Measurements from ENCODE around the gene ADAMTS12. TPM values are rescaled to one million over a fixed set of nuclear protein-coding genes. Genes with fewer than 3 reads are reported as not detected.

The ADAMTS12 gene
- total RNA-seq, 1 experiment from 2014 or later = 1.2 TPM

GRCh38 chr5:33635582-33635981, 256.2 kb downstream of the ADAMTS12 start:
- no TSS peak for BruUV-seq (replicated peaks)
- Mint-ChIP-seq H3K27ac (ENCODE audit: unreplicated experiment) (no peak overlapping the region), H3K4me1 (ENCODE audit: low read depth, unreplicated experiment) (no peaks in the 10 kb centered on the region), H3K9me3 (ENCODE audit: low read depth, unreplicated experiment) (peaks cover 2% of the 10 kb centered on the region), H3K36me3 (ENCODE audit: insufficient read depth, unreplicated experiment) (no peaks in the 10 kb centered on the region), H3K27me3 (ENCODE audit: unreplicated experiment) (no peaks in the 10 kb centered on the region), H3K4me3 (ENCODE audit: low read depth, unreplicated experiment) (no peak overlapping the region)
- no peak for TF ChIP-seq CTCF (IDR thresholded peaks at IDR 0.05; ENCODE audit: unreplicated experiment)
- intact Hi-C loops (cut with micrococcal nuclease; ENCODE audit: unreplicated experiment) = no loop called here
- CTCF ChIA-PET = no interaction called here
- DNase-seq = no peak

- no peak overlapping the region for H3K4me3 Mint-ChIP-seq (ENCODE audit: low read depth, unreplicated experiment)
- H3K27ac Mint-ChIP-seq (ENCODE audit: unreplicated experiment) = no peak overlapping the region
- H3K9me3 Mint-ChIP-seq (ENCODE audit: low read depth, unreplicated experiment) = peaks cover 2% of the 10 kb centered on the region
- intact Hi-C loops (cut with micrococcal nuclease; ENCODE audit: unreplicated experiment) = no loop called here
- no peak for TF ChIP-seq CTCF (IDR thresholded peaks at IDR 0.05; ENCODE audit: unreplicated experiment)
- no TSS peak for BruUV-seq (replicated peaks)
- CTCF ChIA-PET = no interaction called here
- no peaks in the 10 kb centered on the region for H3K36me3 Mint-ChIP-seq (ENCODE audit: insufficient read depth, unreplicated experiment)
- no peaks in the 10 kb centered on the region for H3K27me3 Mint-ChIP-seq (ENCODE audit: unreplicated experiment)
- no peaks in the 10 kb centered on the region for H3K4me1 Mint-ChIP-seq (ENCODE audit: low read depth, unreplicated experiment)
- no peak for DNase-seq
These were observed 258.1 kb downstream of the ADAMTS12 start for GRCh38 chr5:33633699-33634098.

GRCh38 chr5:33631786-33632185, 260.0 kb downstream of the ADAMTS12 start:
- intact Hi-C loops (cut with micrococcal nuclease; ENCODE audit: unreplicated experiment) = no loop called here
- H3K9me3 Mint-ChIP-seq (ENCODE audit: low read depth, unreplicated experiment) = no peaks in the 10 kb centered on the region
- no peak overlapping the region for H3K27ac Mint-ChIP-seq (ENCODE audit: unreplicated experiment)
- H3K27me3 Mint-ChIP-seq (ENCODE audit: unreplicated experiment) = no peaks in the 10 kb centered on the region
- TF ChIP-seq CTCF (IDR thresholded peaks at IDR 0.05; ENCODE audit: unreplicated experiment) = no peak
- CTCF ChIA-PET = no interaction called here
- no TSS peak for BruUV-seq (replicated peaks)
- DNase-seq = no peak
- H3K4me1 Mint-ChIP-seq (ENCODE audit: low read depth, unreplicated experiment) = no peaks in the 10 kb centered on the region
- no peak overlapping the region for H3K4me3 Mint-ChIP-seq (ENCODE audit: low read depth, unreplicated experiment)
- H3K36me3 Mint-ChIP-seq (ENCODE audit: insufficient read depth, unreplicated experiment) = no peaks in the 10 kb centered on the region

- H3K27ac Mint-ChIP-seq (ENCODE audit: unreplicated experiment) = no peak overlapping the region
- CTCF ChIA-PET = no interaction called here
- H3K36me3 Mint-ChIP-seq (ENCODE audit: insufficient read depth, unreplicated experiment) = no peaks in the 10 kb centered on the region
- no peak for DNase-seq
- H3K4me3 Mint-ChIP-seq (ENCODE audit: low read depth, unreplicated experiment) = no peak overlapping the region
- H3K9me3 Mint-ChIP-seq (ENCODE audit: low read depth, unreplicated experiment) = no peaks in the 10 kb centered on the region
- no peaks in the 10 kb centered on the region for H3K27me3 Mint-ChIP-seq (ENCODE audit: unreplicated experiment)
- intact Hi-C loops (cut with micrococcal nuclease; ENCODE audit: unreplicated experiment) = no loop called here
- BruUV-seq (replicated peaks) = no TSS peak
- TF ChIP-seq CTCF (IDR thresholded peaks at IDR 0.05; ENCODE audit: unreplicated experiment) = no peak
- no peaks in the 10 kb centered on the region for H3K4me1 Mint-ChIP-seq (ENCODE audit: low read depth, unreplicated experiment)
These were observed 260.7 kb downstream of the ADAMTS12 start for GRCh38 chr5:33631139-33631538.

- no peaks in the 10 kb centered on the region for H3K36me3 Mint-ChIP-seq (ENCODE audit: insufficient read depth, unreplicated experiment)
- H3K27me3 Mint-ChIP-seq (ENCODE audit: unreplicated experiment) = no peaks in the 10 kb centered on the region
- BruUV-seq (replicated peaks) = no TSS peak
- no peaks in the 10 kb centered on the region for H3K9me3 Mint-ChIP-seq (ENCODE audit: low read depth, unreplicated experiment)
- H3K4me3 Mint-ChIP-seq (ENCODE audit: low read depth, unreplicated experiment) = no peak overlapping the region
- CTCF ChIA-PET = no interaction called here
- no peak for TF ChIP-seq CTCF (IDR thresholded peaks at IDR 0.05; ENCODE audit: unreplicated experiment)
- no peak overlapping the region for H3K27ac Mint-ChIP-seq (ENCODE audit: unreplicated experiment)
- DNase-seq = no peak
- intact Hi-C loops (cut with micrococcal nuclease; ENCODE audit: unreplicated experiment) = no loop called here
- no peaks in the 10 kb centered on the region for H3K4me1 Mint-ChIP-seq (ENCODE audit: low read depth, unreplicated experiment)
These were observed 261.8 kb downstream of the ADAMTS12 start for GRCh38 chr5:33629999-33630398.

All from Calu3 (cell line).